Esophagus mucosa (tissue), 1 donor: ENCODE measurements around the gene CCDC88C. TPM values are rescaled to one million over a fixed set of nuclear protein-coding genes. Genes with fewer than 3 reads are reported as not detected.

Source experiments
- ATAC-seq: fragments of 200-7000 bp; cut with Tn5 transposase; one replicate; pipeline ENCODE4 v1.9.1; 2020
- total RNA-seq: library from RNA; stranded (reverse); gene quantifications from one replicate; pipeline ENCODE4 v1.2.4, GENCODE V29; 2023
- donor health status: DM: yes; HTN: yes; CAD: no.

The CCDC88C gene
- total RNA-seq, 1 donor from 2014 or later = 26.7 TPM

DNA sequence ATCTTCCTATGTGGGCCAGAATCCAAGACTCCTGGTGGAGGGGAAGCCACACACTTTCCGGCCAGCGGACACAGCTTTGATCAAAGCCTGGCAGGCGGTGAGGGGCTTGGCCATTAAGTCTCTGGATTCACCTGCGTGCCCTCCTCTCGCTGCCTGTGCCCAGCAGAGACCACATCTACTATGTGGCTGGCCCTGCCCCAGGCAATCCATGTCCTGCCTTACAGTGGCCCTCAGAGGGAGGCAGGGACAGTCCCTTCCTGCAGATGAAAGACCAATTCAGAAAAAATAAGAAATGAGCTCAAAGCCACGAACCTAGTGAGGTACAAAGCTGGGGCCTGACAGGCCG lies 90.4 kb downstream of the CCDC88C start:
- ATAC-seq = no peak

GRCh38 chr14:91326514-91327249 lies 90.9 kb downstream of the CCDC88C start:
- no peak for ATAC-seq

- no peak for ATAC-seq
Measured at GRCh38 chr14:91324606-91325575, 92.7 kb downstream of the CCDC88C start.

DNA sequence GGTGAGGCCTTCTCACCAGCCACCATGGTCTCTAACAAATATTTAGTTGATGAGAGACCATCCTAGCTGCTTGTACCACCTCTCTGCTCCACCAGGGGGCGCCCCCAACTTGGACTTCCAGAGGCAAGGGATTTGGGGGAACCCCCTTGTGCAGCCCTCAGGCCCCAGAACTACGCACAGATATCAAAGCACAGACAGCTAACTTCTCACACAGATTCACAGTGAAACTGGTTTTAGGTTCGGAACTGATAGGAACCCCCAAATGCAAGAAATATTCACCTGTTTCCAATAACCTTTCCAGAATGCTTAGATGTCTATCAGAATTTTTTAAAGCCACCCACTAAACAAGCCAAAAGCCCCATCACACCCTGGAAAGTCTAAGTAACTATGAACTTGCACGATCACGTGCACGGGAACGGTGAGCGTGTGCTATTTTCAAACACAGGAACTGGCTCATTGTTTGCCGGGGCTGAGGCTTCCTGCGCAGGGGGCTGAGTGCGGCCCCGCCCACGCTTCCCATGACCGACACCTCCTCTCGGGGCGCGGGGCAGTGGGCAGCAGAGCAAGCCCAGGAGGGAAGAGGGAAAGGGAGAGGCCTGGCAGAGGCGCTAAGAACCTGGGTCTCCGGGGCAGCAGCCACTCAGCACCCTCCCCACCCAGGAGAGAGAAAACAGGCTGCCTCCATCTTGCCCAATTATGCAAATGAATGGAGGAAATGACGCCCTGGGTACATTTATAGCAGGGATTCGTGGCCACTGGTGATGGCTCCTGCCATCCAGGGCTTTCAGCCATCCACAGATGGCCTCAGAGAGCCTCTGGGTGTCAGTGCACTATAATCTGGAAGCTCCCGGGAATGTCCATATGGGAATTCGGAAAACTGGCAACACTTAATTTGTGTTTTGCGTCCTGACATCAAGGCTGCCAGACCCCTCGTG lies 93.7 kb downstream of the CCDC88C start:
- ATAC-seq = peak; percentile 84

GRCh38 chr14:91323031-91323430 lies 94.6 kb downstream of the CCDC88C start:
- ATAC-seq = no peak

DNA sequence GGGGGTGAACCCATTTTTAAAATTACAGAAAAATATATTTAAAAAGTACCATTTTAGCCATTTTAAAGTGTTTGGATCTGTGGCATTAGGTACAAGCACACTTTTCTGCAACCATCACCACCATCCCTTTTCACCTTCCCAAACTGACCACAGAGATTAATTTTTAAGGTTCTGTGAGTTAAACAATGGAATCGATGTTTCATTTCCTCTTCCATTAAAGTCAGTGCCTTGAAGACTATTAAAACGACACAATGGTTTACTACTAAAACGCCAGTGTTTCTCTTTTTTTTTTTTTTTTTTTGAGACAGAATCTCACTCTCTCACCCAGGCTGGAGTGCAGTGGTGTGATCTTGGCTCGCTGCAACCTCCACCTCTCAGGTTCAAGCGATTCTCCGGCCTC lies 95.0 kb downstream of the CCDC88C start:
- ATAC-seq = no peak

GRCh38 chr14:91321131-91321530 lies 96.5 kb downstream of the CCDC88C start:
- ATAC-seq = no peak

DNA sequence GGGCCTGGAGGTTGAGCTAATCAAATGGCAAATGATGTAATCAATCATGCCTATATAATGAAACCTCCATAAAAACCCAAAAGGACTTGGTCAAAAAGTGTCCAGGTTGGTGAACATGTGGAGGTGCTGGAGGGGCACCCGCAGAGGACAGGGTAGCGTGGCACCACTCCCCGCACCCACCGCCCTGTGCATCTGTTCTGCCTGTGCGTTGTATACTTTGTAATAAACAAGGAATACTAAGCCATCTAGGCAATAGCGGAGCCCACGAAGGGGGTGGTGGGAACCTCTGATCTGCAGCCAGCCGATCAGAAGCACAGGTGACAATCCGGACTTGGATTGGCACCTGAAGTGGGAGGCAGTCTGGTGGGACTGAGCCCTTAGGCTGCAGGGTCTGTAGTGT lies 97.4 kb downstream of the CCDC88C start:
- ATAC-seq = no peak

GRCh38 chr14:91318911-91319310 lies 98.7 kb downstream of the CCDC88C start:
- ATAC-seq = no peak

GRCh38 chr14:91317381-91318308 lies 100.0 kb downstream of the CCDC88C start:
- ATAC-seq = peak; percentile 70

DNA sequence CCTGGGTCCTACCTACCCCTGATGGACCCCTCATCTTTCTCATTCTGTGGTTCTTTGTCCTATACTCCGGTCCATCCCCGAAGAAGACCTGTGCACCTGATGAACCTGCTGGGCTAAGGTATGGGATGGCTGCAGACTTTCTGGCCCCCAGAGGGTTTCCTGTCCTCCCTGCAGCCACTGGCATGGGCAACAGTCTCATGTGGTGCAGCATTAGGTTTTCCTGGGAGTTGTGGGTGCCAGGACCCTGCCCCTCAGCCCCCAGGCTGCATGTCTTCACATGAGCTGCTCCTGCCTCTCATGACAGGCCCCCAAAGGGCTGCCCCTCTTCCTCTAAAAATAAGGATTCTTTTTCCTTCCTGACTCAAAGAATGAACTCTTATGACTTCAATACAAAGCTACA lies 100.9 kb downstream of the CCDC88C start:
- ATAC-seq = no peak

DNA sequence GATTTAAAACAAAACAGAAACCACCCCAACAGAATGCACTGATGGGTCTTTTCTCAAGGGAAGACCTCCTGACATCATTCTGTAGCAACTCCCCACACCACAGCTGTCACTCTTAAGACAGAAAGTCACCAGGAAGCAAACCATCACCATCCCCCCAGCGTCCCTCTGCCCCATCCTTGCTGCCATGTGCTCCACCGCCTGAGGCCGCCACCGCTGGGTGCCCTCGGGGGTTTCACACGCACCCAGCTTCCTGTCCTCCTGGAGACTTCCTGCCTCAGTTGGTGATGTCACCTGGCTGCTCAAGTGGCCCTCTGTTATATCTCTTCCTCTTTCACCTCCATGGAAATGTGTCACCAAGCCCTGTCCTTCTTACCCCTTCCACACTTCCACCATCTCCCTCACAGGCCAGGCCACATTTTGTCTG lies 101.8 kb downstream of the CCDC88C start:
- peak; percentile 24 for ATAC-seq

GRCh38 chr14:91313852-91314251 lies 103.8 kb downstream of the CCDC88C start:
- ATAC-seq = no peak

GRCh38 chr14:91313154-91313850 lies 104.3 kb downstream of the CCDC88C start:
- no peak for ATAC-seq

GRCh38 chr14:91311284-91311662 lies 106.3 kb downstream of the CCDC88C start:
- ATAC-seq = peak; percentile 67

- no peak for ATAC-seq
Measured at GRCh38 chr14:91310606-91311283, 106.9 kb downstream of the CCDC88C start.

- ATAC-seq = no peak
Measured at GRCh38 chr14:91309756-91310280, 107.8 kb downstream of the CCDC88C start.

GRCh38 chr14:91308337-91308736 lies 109.3 kb downstream of the CCDC88C start:
- no peak for ATAC-seq

DNA sequence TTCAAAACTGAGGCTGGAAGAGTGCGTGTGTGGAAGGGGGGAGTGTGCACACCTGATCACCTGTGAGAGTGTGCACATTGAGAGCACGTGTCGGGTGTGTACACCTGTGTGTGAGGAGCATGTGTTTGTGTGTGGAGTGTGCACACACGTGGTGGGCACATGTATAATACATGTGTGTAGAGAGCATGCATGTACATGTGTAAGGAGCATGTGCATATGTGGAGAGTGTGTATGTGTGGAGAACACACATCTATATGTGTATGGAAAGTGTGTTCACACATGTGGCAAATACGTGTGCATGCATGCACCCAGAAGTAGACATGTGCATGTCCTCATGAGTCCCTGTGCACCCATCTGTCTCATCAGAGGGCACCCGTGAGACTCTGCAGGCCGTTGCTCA lies 110.0 kb downstream of the CCDC88C start:
- no peak for ATAC-seq

- ATAC-seq = no peak
Measured at GRCh38 chr14:91307046-91307445, 110.6 kb downstream of the CCDC88C start.
